Pancreas (tissue), 10 donors: ENCODE data around the gene DNAH17. TPM values are rescaled to one million over a fixed set of nuclear protein-coding genes. Genes with fewer than 3 reads are reported as not detected.

ENCODE experiments used
- ATAC-seq, 4 donors: fragments of 200-7000 bp; cut with Tn5 transposase; one replicate each; pipeline versions ENCODE4 v1.8.0 to v1.9.1; 2020; ENCODE audit warnings: mild to moderate bottlenecking in 4 of 4, moderate library complexity in 4 of 4
- DNase-seq, 6 donors: peaks; one replicate each; pipeline ENCODE4 v3.0.0-alpha.2; 2020
- FAIRE-seq: peaks from 2 replicates; lab custom pipeline; 2012; peaks lifted over from hg19 to GRCh38; lab: Jason Lieb, UNC
- H3K27ac ChIP-seq, 4 donors: fragments of 200-600 bp; sonication (generic); 1 replicate in 3 of 4; 2 replicates in 1 of 4; pipeline versions ENCODE4 v1.5.0 to v1.8.0; 2020
- H3K27me3 ChIP-seq, 4 donors: fragments of 200-600 bp; one replicate each; pipeline ENCODE4 v1.8.0; 2021
- H3K36me3 ChIP-seq, 3 donors: fragments of 200-600 bp; sonication (generic) in 1 of 3; one replicate each; pipeline versions ENCODE4 v1.5.0 to v1.8.0; 2020 to 2021
- H3K4me1 ChIP-seq, 3 donors: fragments of 200-600 bp; one replicate each; pipeline ENCODE4 v1.8.0; 2021
- H3K4me3 ChIP-seq, 4 donors: fragments of 200-600 bp; sonication (generic) in 2 of 4; one replicate each; pipeline versions ENCODE4 v1.5.0 to v1.8.0; 2020 to 2021
- H3K9me3 ChIP-seq, 4 donors: fragments of 200-600 bp; one replicate each; pipeline ENCODE4 v1.8.0; 2021
- CTCF ChIP-seq, 4 donors: fragments of 200-600 bp; sonication (generic) in 3 of 4; IDR thresholded peaks; one replicate each; pipeline versions ENCODE4 v1.5.0 to v1.8.0; 2021; ENCODE audit warnings: antibody characterized with exemption in 4 of 4
- WGBS, 2 donors: extraction: QIAGEN DNeasy Blood & Tissue Kit; methylation state at CpG; one replicate each; pipeline ENCODE4 v1.1.7; 2013; 5-methylcytosine and 5-hydroxymethylcytosine counted together
- intact Hi-C, 3 donors: fragments of 100-400 bp; cut with DNase I; formaldehyde crosslinking; loops; one replicate each; pipeline versions ENCODE4 v1.11.1 to v1.14.2; 2022
- polyA plus RNA-seq, 2 donors: library from polyadenylated mRNA; stranded (reverse); fragments of 200-250 nt; gene quantifications; one replicate each; pipeline ENCODE4 v1.2.3, GENCODE V29; 2013
- total RNA-seq, 6 donors: library from RNA; stranded (reverse); fragmentation: NEBNext Ultra II Directional in 4 of 6; extraction: Animal tissue kit (Norgen Biotek cat#: 25700) in 4 of 6; gene quantifications; one replicate each; pipeline versions ENCODE4 v1.2.1 to v1.2.4, GENCODE V29; 2021 to 2023
- donor health status: healthy with polysubstance abuse.
- donor health status: DM: no; HTN: no; CAD: no; lungs with moderate emphysema.
- donor health status: DM: no; HTN: no; CAD: no.
- donor health status: control.
- donor health status: control.
- donor health status: Bipolar disorder and iron deficiency.
- donor health status: DM: yes; HTN: yes; CAD: no.
- donor health status: DM: no; HTN: no; CAD: no.
- donor health status: DM: no; HTN: no; CAD: no.
- donor health status: DM: yes; HTN: yes; CAD: no.

DNAH17 gene
- total and polyA plus RNA-seq, 8 donors = 0.02 to 0.08 (median 0.03) TPM; not detected in 5

DNA sequence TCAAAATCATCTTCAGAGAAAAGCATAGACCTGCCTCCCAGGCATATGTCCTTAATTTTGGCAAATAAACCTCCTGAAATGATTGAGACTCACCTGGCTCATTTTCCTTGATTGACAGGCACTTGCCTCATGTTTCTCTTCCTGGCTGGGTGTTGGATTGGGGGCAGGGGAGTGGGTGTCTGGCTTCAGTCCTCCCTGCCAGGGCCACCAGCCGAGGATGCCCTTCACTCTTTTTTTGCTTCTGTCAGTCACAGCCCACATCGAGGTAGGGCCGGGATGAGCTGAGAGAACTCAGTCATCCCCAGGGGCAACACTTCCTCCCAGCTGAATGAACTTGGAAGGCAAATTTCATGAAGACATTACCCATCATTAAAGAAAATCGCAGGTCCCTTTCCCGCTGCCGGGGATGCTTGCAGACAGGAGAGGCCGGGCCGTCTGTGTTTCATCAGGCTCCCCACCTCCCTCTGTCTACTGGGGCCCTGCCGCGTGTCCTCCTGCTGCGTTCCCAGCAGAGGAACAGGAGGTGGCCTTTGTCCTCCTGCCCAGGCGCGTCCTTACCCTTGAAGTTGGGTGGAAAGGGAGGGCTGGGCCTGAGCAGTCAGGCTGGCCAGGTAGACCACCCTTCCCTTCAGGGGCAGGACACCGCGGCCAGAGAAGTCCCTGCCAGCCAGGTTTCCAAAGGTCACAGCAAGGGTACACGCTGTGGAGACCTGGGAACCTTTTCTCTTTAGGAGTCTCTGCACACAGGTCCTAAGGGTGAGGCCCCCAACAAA, 11.2 kb upstream of the DNAH17 start:
- Histone ChIP-seq H3K4me3 (no peak overlapping the region), H3K4me1 (no peaks in the 10 kb centered on the region), H3K36me3 (no peaks in the 10 kb centered on the region), H3K9me3 (no peaks in the 10 kb centered on the region), H3K27ac (no peak overlapping the region), H3K27me3 (no peaks in the 10 kb centered on the region)
- FAIRE-seq = no peak
- no peak for ATAC-seq
- no peak for DNase-seq
- TF ChIP-seq CTCF (IDR thresholded peaks at IDR 0.05) = no peak
- WGBS, 2 donors = 48 to 58% methylated on average over 16 of the region's 16 CpGs
- intact Hi-C loops = no loop called here

- H3K27me3 ChIP-seq = no peaks in the 10 kb centered on the region
- intact Hi-C loops = no loop called here
- H3K4me1 ChIP-seq = no peaks in the 10 kb centered on the region
- no peak for TF ChIP-seq CTCF (IDR thresholded peaks at IDR 0.05)
- no peak for DNase-seq
- no peaks in the 10 kb centered on the region for H3K9me3 ChIP-seq
- 82 to 84% methylated on average over 8 of the region's 8 CpGs for WGBS, 2 donors
- H3K27ac ChIP-seq = no peak overlapping the region
- FAIRE-seq = no peak
- no peaks in the 10 kb centered on the region for H3K36me3 ChIP-seq
- no peak overlapping the region for H3K4me3 ChIP-seq
- no peak for ATAC-seq
These were observed 7.9 kb upstream of the DNAH17 start for GRCh38 chr17:78585006-78585630.

- no peak for TF ChIP-seq CTCF (IDR thresholded peaks at IDR 0.05)
- H3K9me3 ChIP-seq = no peaks in the 10 kb centered on the region
- no peak overlapping the region for H3K4me3 ChIP-seq
- no peak for ATAC-seq
- H3K27ac ChIP-seq = no peak overlapping the region
- no peak for FAIRE-seq
- intact Hi-C loops = no loop called here
- DNase-seq = no peak
- WGBS, 2 donors = 43 to 49% methylated on average over 4 of the region's 4 CpGs
- H3K4me1 ChIP-seq = no peaks in the 10 kb centered on the region
- no peaks in the 10 kb centered on the region for H3K27me3 ChIP-seq
- H3K36me3 ChIP-seq = no peaks in the 10 kb centered on the region
These were observed 5.9 kb upstream of the DNAH17 start for GRCh38 chr17:78583091-78583490.

GRCh38 chr17:78581304-78581703, 4.1 kb upstream of the DNAH17 start:
- H3K27ac ChIP-seq = no peak overlapping the region
- TF ChIP-seq CTCF (IDR thresholded peaks at IDR 0.05) = no peak
- no peak for DNase-seq
- 60 to 65% methylated on average over 5 of the region's 5 CpGs for WGBS, 2 donors
- FAIRE-seq = no peak
- no peaks in the 10 kb centered on the region for H3K36me3 ChIP-seq
- H3K4me1 ChIP-seq = no peaks in the 10 kb centered on the region
- H3K27me3 ChIP-seq = no peaks in the 10 kb centered on the region
- ATAC-seq = no peak
- no peaks in the 10 kb centered on the region for H3K9me3 ChIP-seq
- no peak overlapping the region for H3K4me3 ChIP-seq
- intact Hi-C loops = no loop called here

DNA sequence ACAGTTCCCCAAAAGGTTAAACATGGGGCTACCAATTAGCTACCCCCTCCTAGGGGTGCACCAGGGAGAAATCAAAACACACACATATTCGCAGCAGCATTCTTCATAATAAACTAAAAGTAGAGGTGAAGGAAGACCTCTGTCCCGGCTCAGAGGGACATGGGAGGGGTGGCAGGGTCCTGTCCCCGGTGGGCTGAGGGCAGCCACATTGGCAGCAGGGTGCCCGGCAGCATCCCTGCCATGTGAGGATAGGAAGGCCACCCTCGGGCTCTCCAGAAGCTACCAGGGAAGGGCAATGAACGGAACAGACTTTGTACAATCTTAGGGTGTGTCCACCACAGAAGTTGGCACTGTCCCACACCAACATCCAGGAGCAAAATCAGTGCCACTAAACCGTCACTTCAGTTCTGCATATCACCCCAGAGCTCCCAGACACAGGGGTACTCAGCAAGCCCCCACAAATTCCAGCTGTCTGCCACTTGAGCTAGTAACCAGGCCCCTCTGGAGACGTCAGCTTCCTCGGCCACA, 3.1 kb upstream of the DNAH17 start:
- WGBS, 2 donors = 52 to 68% methylated on average over 9 of the region's 9 CpGs
- FAIRE-seq = no peak
- no peak overlapping the region for H3K27ac ChIP-seq
- DNase-seq = no peak
- TF ChIP-seq CTCF (IDR thresholded peaks at IDR 0.05) = no peak
- H3K9me3 ChIP-seq = no peaks in the 10 kb centered on the region
- intact Hi-C loops = no loop called here
- no peaks in the 10 kb centered on the region for H3K4me1 ChIP-seq
- no peaks in the 10 kb centered on the region for H3K27me3 ChIP-seq
- no peak for ATAC-seq
- no peaks in the 10 kb centered on the region for H3K36me3 ChIP-seq
- no peak overlapping the region for H3K4me3 ChIP-seq
